ENCODE results near the gene NUDT15. TPM values are rescaled to one million over a fixed set of nuclear protein-coding genes. Genes with fewer than 3 reads are reported as not detected.

NUDT15 gene
- total and polyA plus RNA-seq, 10 of the 15 experiments (the other 5 are each of a cell fraction or from before 2014, with no cell fraction given): 11.4 to 26.7 (median 18.0) TPM

- TF ChIP-seq ZNF687 (IDR thresholded peaks at IDR 0.05) (peak; percentile 62), ASH2L (IDR thresholded peaks at IDR 0.05; ENCODE audit: borderline replicate concordance, low read depth) (no peak), ZNF217 (IDR thresholded peaks at IDR 0.05) (no peak), TBL1XR1 (IDR thresholded peaks at IDR 0.05; ENCODE audit: low read depth, low read length) (peak; percentile 55; the same call in 1 of the 2 replicates), MEF2A (IDR thresholded peaks at IDR 0.05; ENCODE audit: insufficient read depth, low read depth, low read length) (0 out of 2 replicates have a peak, but pooled peaks have one; percentile 40), SP1 (IDR thresholded peaks at IDR 0.05; ENCODE audit: low read depth, low read length) (peak; percentile 70), NRF1 (conservative IDR thresholded peaks at IDR 0.05; ENCODE audit: low read depth, low read length) (peak; percentile 94), PAX8 (IDR thresholded peaks at IDR 0.05) (no peak), SKIL (IDR thresholded peaks at IDR 0.05; ENCODE audit: low read depth, poor library complexity, severe bottlenecking) (peak; percentile 27), BMI1 (IDR thresholded peaks at IDR 0.05; ENCODE audit: borderline replicate concordance) (no peak), BCLAF1 (IDR thresholded peaks at IDR 0.05) (no peak), NBN (IDR thresholded peaks at IDR 0.05) (peak; percentile 90), RAD21 (IDR thresholded peaks at IDR 0.05; ENCODE audit: insufficient read depth, low read depth, low read length) (peak; percentile 51), REST (IDR thresholded peaks at IDR 0.05; ENCODE audit: low read depth, low read length) (peak; percentile 41), ATF2 (IDR thresholded peaks at IDR 0.05; ENCODE audit: low read length) (no peak)
Observed at GRCh38 chr13:48094781-48095502, 57.4 kb downstream of the NUDT15 start, which contains the start of gene MED4 (continued).

Data from GM12878 (cell line).